GM12878 (cell line): ENCODE data around the gene MAP2K7. TPM values are rescaled to one million over a fixed set of nuclear protein-coding genes. Genes with fewer than 3 reads are reported as not detected.

Experiments
- ATAC-seq: fragments of 200-7000 bp; cut with Tn5 transposase; 3 replicates; pipeline ENCODE4 v1.9.1; 2020; ENCODE audit warnings: mild to moderate bottlenecking, moderate library complexity
- BruUV-seq: library from RNA; stranded (reverse); fragments of 400-500 nt; replicated peaks from 2 replicates; lab custom pipeline; 2021; lab: Mats Ljungman, UMichigan
- CTCF ChIA-PET: fragments of 300-600 bp; sonication (Branson Sonifier 250); formaldehyde crosslinking; extraction: SDS; loops from one replicate; lab custom pipeline; 2021; ENCODE audit warnings: inconsistent platforms; lab: Yijun Ruan, JAX
- POLR2A ChIA-PET: fragments of 350-600 bp; formaldehyde crosslinking; extraction: SDS; loops from one replicate; lab custom pipeline; 2021; ENCODE audit warnings: inconsistent platforms; lab: Charles Lee
- RAD21 ChIA-PET: fragments of 300-600 bp; sonication (Branson Sonifier 250); formaldehyde crosslinking; loops from one replicate; lab custom pipeline; 2023; ENCODE audit warnings: antibody characterized with exemption; ENCODE audit not compliant: unreplicated experiment; lab: Charles Lee
- SMC1A ChIA-PET: fragments of 300-600 bp; sonication (Branson Sonifier 250); formaldehyde crosslinking; loops from one replicate; lab custom pipeline; 2023; ENCODE audit not compliant: unreplicated experiment, uncharacterized antibody; lab: Charles Lee
- DNase-seq: peaks from one replicate; pipeline ENCODE4 v3.0.0-alpha.2; 2011; ENCODE audit warnings: low read depth, low spot score
- FAIRE-seq: peaks from 3 replicates; lab custom pipeline; 2011; peaks lifted over from hg19 to GRCh38; lab: Jason Lieb, UNC
- H2AFZ ChIP-seq: 2 replicates; pipeline ENCODE4 v1.6.0; 2011; ENCODE audit warnings: low read depth, low read length, control low read depth; ENCODE audit not compliant: control insufficient read depth
- H3K27ac ChIP-seq: 2 replicates; pipeline ENCODE4 v1.5.1; 2011; ENCODE audit warnings: control low read depth; ENCODE audit not compliant: control insufficient read depth, insufficient read depth
- H3K27me3 ChIP-seq, 2 experiments: replicated peaks in 1 of 2; 2 replicates each; pipeline versions ENCODE4 v1.6.0 to v1.6.1; 2011; ENCODE audit warnings: low read length in 1 of 2; ENCODE audit not compliant: control insufficient read depth in 2 of 2, insufficient read depth in 2 of 2
- H3K36me3 ChIP-seq, 2 experiments: 2 replicates each; pipeline ENCODE4 v1.5.1; 2011; ENCODE audit warnings: low read length in 1 of 2; ENCODE audit not compliant: control insufficient read depth in 2 of 2, insufficient read depth in 2 of 2
- H3K4me1 ChIP-seq: 2 replicates; pipeline ENCODE4 v1.6.1; 2011; ENCODE audit warnings: mild to moderate bottlenecking, low read length, moderate library complexity, mixed read lengths; ENCODE audit not compliant: control insufficient read depth, insufficient read depth
- H3K4me2 ChIP-seq: 2 replicates; pipeline ENCODE4 v1.6.0; 2011; ENCODE audit warnings: control low read depth; ENCODE audit not compliant: control insufficient read depth, insufficient read depth
- H3K4me3 ChIP-seq: fragments of 200-600 bp; sonication (generic); 2 replicates; pipeline ENCODE4 v1.5.1; 2016
- H3K79me2 ChIP-seq: 2 replicates; pipeline ENCODE4 v1.6.0; 2011; ENCODE audit warnings: low read length; ENCODE audit not compliant: control insufficient read depth, insufficient read depth
- H3K9ac ChIP-seq: 2 replicates; pipeline ENCODE4 v1.8.0; 2011; ENCODE audit warnings: low read length, control low read depth, mixed read lengths; ENCODE audit not compliant: control insufficient read depth, insufficient read depth
- H3K9me3 ChIP-seq: replicated peaks from 3 replicates; pipeline ENCODE4 v1.5.1; 2011; ENCODE audit warnings: mild to moderate bottlenecking, low read length; ENCODE audit not compliant: control insufficient read depth, insufficient read depth
- H4K20me1 ChIP-seq: 2 replicates; pipeline ENCODE4 v1.6.0; 2011; ENCODE audit not compliant: control insufficient read depth, insufficient read depth
- BCL11A ChIP-seq: IDR thresholded peaks from 2 replicates; pipeline ENCODE4 v1.6.1; 2011; ENCODE audit warnings: low read depth, low read length
- CBFB ChIP-seq: IDR thresholded peaks from 2 replicates; pipeline ENCODE4 v1.6.1; 2016; ENCODE audit warnings: antibody characterized with exemption, low read depth
- EP300 ChIP-seq, 2 experiments: fragments of 150-350 bp in 1 of 2; IDR thresholded peaks; 2 replicates each; pipeline ENCODE4 v1.6.1; 2011 to 2012; ENCODE audit warnings: low read depth in 2 of 2, low read length in 2 of 2, borderline replicate concordance in 1 of 2, improper control_type of control experiment in 1 of 2, inconsistent platforms in 1 of 2; ENCODE audit not compliant: control insufficient read depth in 1 of 2
- MXI1 ChIP-seq: fragments of 150-350 bp; IDR thresholded peaks from 2 replicates; pipeline ENCODE4 v1.6.1; 2011; ENCODE audit warnings: low read depth, mild to moderate bottlenecking, inconsistent platforms, low read length, improper control_type of control experiment
- MYC ChIP-seq: IDR thresholded peaks from 2 replicates; pipeline ENCODE4 v1.6.1; 2011; ENCODE audit warnings: mild to moderate bottlenecking, low read length, moderate library complexity, inconsistent platforms; ENCODE audit not compliant: insufficient read depth, insufficient replicate concordance, insufficient read length, severe bottlenecking
- NFXL1 ChIP-seq: fragments of 450-650 bp; IDR thresholded peaks from 2 replicates; pipeline ENCODE4 v1.6.1; 2017; ENCODE audit warnings: antibody characterized with exemption, mild to moderate bottlenecking, borderline replicate concordance
- PML ChIP-seq: IDR thresholded peaks from 2 replicates; pipeline ENCODE4 v1.6.1; 2012; ENCODE audit warnings: low read length, inconsistent platforms
- SIN3A ChIP-seq: IDR thresholded peaks from 2 replicates; pipeline ENCODE4 v1.6.1; 2012; ENCODE audit warnings: low read depth, low read length, improper control_type of control experiment
- SUPT20H ChIP-seq: IDR thresholded peaks from 2 replicates; pipeline ENCODE4 v1.6.1; 2011; ENCODE audit warnings: low read depth, mild to moderate bottlenecking, low read length, moderate library complexity, borderline replicate concordance; ENCODE audit not compliant: control insufficient read depth
- WGBS: methylation state at CpG from one replicate; pipeline ENCODE4 v1.1.6; 2016; ENCODE audit warnings: low lambda C conversion rate; ENCODE audit not compliant: insufficient replicate concordance, insufficient coverage; ENCODE audit errors: missing lambda C conversion rate; 5-methylcytosine and 5-hydroxymethylcytosine counted together
- in situ Hi-C: fragments of 300-500 bp; cut with MboI; formaldehyde crosslinking; loops from 9 replicates; pipeline ENCODE4 v1.14.3; 2018; ENCODE audit warnings: mixed read lengths
- intact Hi-C: fragments of 100-400 bp; cut with micrococcal nuclease; formaldehyde crosslinking; loops from one replicate; pipeline ENCODE4 v1.14.2; 2022; ENCODE audit not compliant: unreplicated experiment
- polyA plus RNA-seq, 11 experiments: library from polyadenylated mRNA; depleted of rRNA in 4 of 11; unstranded in 6 of 11; stranded (reverse) in 5 of 11; fragments of >200 nt; fragmentation: Nextera tagmentation in 4 of 11; fragmentation: Illumina TruSeq in 1 of 11; extraction: Ambion mirVana in 4 of 11; extraction: Trizol in 1 of 11; gene quantifications; 1 replicate in 1 of 11; 2 replicates in 10 of 11; pipeline versions ENCODE4 v1.2.1 to v1.2.3, GENCODE V29; 2011 to 2016; ENCODE audit warnings: inconsistent platforms in 2 of 11, missing spikeins in 2 of 11, low read depth in 1 of 11
- total RNA-seq, 4 experiments: library from RNA; depleted of rRNA in 3 of 4; stranded (reverse); fragments of >200 nt in 3 of 4; fragmentation: Illumina TruSeq in 1 of 4; extraction: Trizol in 1 of 4; gene quantifications; 2 replicates each; pipeline versions ENCODE4 v1.2.1 to v1.2.3, GENCODE V29; 2013 to 2021
- TF ChIP-seq, protein P1 (sequence below), 3 experiments: IDR thresholded peaks in 2 of 3; conservative IDR thresholded peaks in 1 of 3; 2 replicates each; pipeline ENCODE4 v1.5.1; 2011; ENCODE audit warnings: low read depth in 3 of 3, low read length in 3 of 3, mild to moderate bottlenecking in 3 of 3, control low read depth in 2 of 3, moderate library complexity in 2 of 3, inconsistent platforms in 1 of 3, mixed read lengths in 1 of 3; ENCODE audit not compliant: control insufficient read depth in 2 of 3, insufficient read depth in 1 of 3; ENCODE audit errors: extremely low read depth in 1 of 3
- TF ChIP-seq, protein P2 (sequence below): IDR thresholded peaks from 2 replicates; pipeline ENCODE4 v1.6.1; 2012; ENCODE audit warnings: low read depth, low read length, improper control_type of control experiment

MAP2K7 gene
- total and polyA plus RNA-seq, 10 of the 15 experiments (the other 5 are each of a cell fraction or from before 2014, with no cell fraction given), result 0.34 to 32.2 (median 6.7) TPM

DNA sequence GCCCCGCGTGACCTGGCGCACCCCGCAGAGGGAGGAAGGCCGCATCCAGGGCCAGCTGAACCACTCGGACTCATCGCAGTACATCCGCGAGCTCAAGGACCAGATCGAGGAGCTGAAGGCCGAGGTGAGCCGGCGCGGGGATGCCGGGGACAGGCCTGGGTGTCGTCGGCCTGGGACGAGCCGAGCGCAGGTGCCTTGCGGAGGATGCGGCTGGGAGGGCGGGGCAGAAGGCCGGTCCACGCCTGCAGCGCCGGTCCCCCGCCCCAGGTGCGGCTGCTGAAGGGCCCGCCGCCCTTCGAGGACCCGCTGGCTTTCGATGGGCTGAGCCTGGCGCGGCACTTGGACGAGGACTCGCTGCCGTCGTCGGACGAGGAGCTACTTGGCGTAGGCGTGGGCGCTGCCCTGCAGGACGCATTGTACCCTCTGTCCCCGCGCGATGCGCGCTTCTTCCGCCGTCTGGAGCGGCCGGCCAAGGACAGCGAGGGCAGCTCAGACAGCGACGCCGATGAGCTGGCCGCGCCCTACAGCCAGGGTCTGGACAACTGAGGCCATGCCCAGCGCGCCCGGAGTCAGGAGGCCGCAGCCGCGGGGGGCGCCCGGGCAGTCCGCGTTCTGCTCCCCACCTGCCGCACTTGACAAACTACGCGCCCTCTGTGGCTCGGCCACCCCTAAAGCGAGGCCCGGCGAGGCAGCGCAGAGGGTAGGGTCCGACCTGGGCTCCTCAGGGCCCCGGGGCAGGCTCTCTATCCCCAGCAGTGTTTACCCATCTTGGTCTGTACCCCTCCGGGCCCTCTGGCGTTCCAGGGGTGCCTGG lies 40.3 kb upstream of the MAP2K7 start:
- no peak for TF ChIP-seq MYC
- no peak for TF ChIP-seq SUPT20H
- no peak overlapping the region for H2AFZ ChIP-seq
- H3K27me3 ChIP-seq, result peaks cover 2 to 15% of the 10 kb centered on the region in 2 experiments; a peak in 3 of 4 replicates
- ChIA-PET CTCF (no interaction called here), RAD21 (no interaction called here), POLR2A (no interaction called here), SMC1A (no interaction called here)
- no TSS peak for BruUV-seq
- no peak overlapping the region for H3K27ac ChIP-seq
- H3K4me3 ChIP-seq, result no peak overlapping the region
- H3K9me3 ChIP-seq, result no peaks in the 10 kb centered on the region; the same call in 2 of the 3 replicates
- no peaks in the 10 kb centered on the region for H3K36me3 ChIP-seq
- in situ Hi-C loops (no loop called here), intact Hi-C loops (no loop called here)
- WGBS, result 95% methylated on average over 61 of the region's 83 CpGs
- H3K4me1 ChIP-seq, result peaks cover 7% of the 10 kb centered on the region; the same call in 1 of the 2 replicates
- no peak for DNase-seq
- H4K20me1 ChIP-seq, result no peaks in the 10 kb centered on the region
- no peak overlapping the region for H3K4me2 ChIP-seq
- no peak for FAIRE-seq
- no peak for ATAC-seq
- no peak overlapping the region for H3K9ac ChIP-seq
- H3K79me2 ChIP-seq, result no peaks in the 10 kb centered on the region

DNA sequence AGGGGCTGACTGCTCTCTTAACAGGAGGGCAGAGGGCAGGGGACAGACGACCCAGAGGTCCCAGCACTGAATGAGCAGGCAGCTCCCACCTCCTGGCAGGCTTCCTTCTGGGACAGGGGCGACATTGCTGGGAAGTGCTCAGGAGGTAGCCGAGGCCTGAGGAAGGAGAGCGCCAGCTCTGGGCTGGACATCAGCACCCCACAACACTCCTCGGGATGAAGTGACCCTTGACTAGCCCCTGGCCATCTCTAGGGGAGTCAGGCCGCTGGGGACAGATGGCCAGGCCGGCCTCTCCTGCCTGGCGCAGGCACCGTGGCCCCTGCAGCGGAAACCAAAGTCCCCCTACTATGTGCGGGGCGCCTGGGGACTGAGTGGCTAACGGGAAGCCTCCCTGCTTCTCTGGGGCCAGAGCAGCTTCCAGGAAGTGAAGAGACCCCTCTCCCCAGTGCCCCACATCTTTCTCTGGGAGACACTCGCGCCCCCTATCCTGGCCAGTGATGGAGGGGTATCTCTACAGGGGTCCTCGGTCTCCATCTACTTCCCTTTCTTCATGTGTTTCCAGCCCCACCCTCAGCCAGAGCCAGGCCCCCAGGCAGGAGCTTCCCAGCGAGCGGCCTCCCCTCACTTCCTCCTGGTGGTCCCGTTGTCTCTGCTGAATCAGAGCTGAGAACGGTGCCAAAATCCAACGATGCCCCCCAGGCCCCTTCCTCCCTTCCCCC lies 39.5 kb upstream of the MAP2K7 start:
- H3K4me2 ChIP-seq, result no peak overlapping the region
- POLR2A ChIA-PET, result no interaction called here
- no TSS peak for BruUV-seq
- no peaks in the 10 kb centered on the region; the same call in 1 of the 3 replicates for H3K9me3 ChIP-seq
- H3K27me3 ChIP-seq, result peaks cover 2 to 15% of the 10 kb centered on the region in 2 experiments; a peak in 3 of 4 replicates
- no peak overlapping the region for H3K9ac ChIP-seq
- no peak overlapping the region for H2AFZ ChIP-seq
- H3K4me1 ChIP-seq, result peaks cover 11% of the 10 kb centered on the region; the same call in 1 of the 2 replicates
- H3K4me3 ChIP-seq, result no peak overlapping the region
- ATAC-seq, result no peak
- no peak overlapping the region for H3K27ac ChIP-seq
- CTCF ChIA-PET, result no interaction called here
- H4K20me1 ChIP-seq, result no peaks in the 10 kb centered on the region
- DNase-seq, result no peak
- RAD21 ChIA-PET, result no interaction called here
- intact Hi-C loops, result no loop called here
- H3K79me2 ChIP-seq, result no peaks in the 10 kb centered on the region
- in situ Hi-C loops, result no loop called here
- H3K36me3 ChIP-seq, result no peaks in the 10 kb centered on the region
- SMC1A ChIA-PET, result no interaction called here
- 72% methylated on average over 18 of the region's 21 CpGs for WGBS
- FAIRE-seq, result no peak
- TF ChIP-seq MXI1 (no peak), PML (no peak), SIN3A (no peak), EP300 (IDR thresholded peaks at IDR 0.05; ENCODE audit: borderline replicate concordance in 1 of 2, control insufficient read depth in 1 of 2, low read depth in 2 of 2, low read length in 2 of 2) (no peak), CBFB (no peak), BCL11A (no peak), NFXL1 (no peak)
- TF ChIP-seq, protein P1, sequence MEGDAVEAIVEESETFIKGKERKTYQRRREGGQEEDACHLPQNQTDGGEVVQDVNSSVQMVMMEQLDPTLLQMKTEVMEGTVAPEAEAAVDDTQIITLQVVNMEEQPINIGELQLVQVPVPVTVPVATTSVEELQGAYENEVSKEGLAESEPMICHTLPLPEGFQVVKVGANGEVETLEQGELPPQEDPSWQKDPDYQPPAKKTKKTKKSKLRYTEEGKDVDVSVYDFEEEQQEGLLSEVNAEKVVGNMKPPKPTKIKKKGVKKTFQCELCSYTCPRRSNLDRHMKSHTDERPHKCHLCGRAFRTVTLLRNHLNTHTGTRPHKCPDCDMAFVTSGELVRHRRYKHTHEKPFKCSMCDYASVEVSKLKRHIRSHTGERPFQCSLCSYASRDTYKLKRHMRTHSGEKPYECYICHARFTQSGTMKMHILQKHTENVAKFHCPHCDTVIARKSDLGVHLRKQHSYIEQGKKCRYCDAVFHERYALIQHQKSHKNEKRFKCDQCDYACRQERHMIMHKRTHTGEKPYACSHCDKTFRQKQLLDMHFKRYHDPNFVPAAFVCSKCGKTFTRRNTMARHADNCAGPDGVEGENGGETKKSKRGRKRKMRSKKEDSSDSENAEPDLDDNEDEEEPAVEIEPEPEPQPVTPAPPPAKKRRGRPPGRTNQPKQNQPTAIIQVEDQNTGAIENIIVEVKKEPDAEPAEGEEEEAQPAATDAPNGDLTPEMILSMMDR (IDR thresholded peaks at IDR 0.05 in 2 of 3, conservative IDR thresholded peaks at IDR 0.05 in 1 of 3; ENCODE audit: control insufficient read depth in 2 of 3, extremely low read depth in 1 of 3, insufficient read depth in 1 of 3, low read depth in 3 of 3, low read length in 3 of 3), result no peak
- TF ChIP-seq, protein P2, sequence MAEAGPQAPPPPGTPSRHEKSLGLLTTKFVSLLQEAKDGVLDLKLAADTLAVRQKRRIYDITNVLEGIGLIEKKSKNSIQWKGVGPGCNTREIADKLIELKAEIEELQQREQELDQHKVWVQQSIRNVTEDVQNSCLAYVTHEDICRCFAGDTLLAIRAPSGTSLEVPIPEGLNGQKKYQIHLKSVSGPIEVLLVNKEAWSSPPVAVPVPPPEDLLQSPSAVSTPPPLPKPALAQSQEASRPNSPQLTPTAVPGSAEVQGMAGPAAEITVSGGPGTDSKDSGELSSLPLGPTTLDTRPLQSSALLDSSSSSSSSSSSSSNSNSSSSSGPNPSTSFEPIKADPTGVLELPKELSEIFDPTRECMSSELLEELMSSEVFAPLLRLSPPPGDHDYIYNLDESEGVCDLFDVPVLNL, result no peak
